HepG2 (cell line): Measurements from ENCODE around the gene ABHD17C. TPM values are rescaled to one million over a fixed set of nuclear protein-coding genes. Genes with fewer than 3 reads are reported as not detected.

Experiments
- ATAC-seq: fragments of 200-7000 bp; cut with Tn5 transposase; 3 replicates; pipeline ENCODE4 v1.9.1; 2020; ENCODE audit warnings: mild to moderate bottlenecking, moderate library complexity
- BruUV-seq: library from RNA; stranded (reverse); fragments of 400-500 nt; replicated peaks from 2 replicates; lab custom pipeline; 2021; lab: Mats Ljungman, UMichigan
- CTCF ChIA-PET: fragments of 300-600 bp; formaldehyde crosslinking; extraction: SDS; loops from one replicate; lab custom pipeline; 2021; ENCODE audit warnings: low total read pairs, inconsistent platforms, low intra/inter-chr PET ratio; lab: Yijun Ruan, JAX
- POLR2A ChIA-PET: fragments of 350-600 bp; sonication (Branson Sonifier 250); formaldehyde crosslinking; loops from one replicate; lab custom pipeline; 2020; ENCODE audit warnings: antibody characterized with exemption, inconsistent platforms; lab: Yijun Ruan, JAX
- DNase-seq: peaks from one replicate; pipeline ENCODE4 v3.0.0-alpha.2; 2015; ENCODE audit warnings: low spot score
- FAIRE-seq: peaks from 3 replicates; lab custom pipeline; 2011; peaks lifted over from hg19 to GRCh38; lab: Jason Lieb, UNC
- H2AFZ ChIP-seq: one replicate; pipeline ENCODE4 v1.6.1; 2011; ENCODE audit warnings: low read length, inconsistent platforms
- H3K27ac ChIP-seq: fragments of 300-600 bp; 3 replicates; pipeline ENCODE4 v1.8.0; 2011; ENCODE audit warnings: mixed run types, mild to moderate bottlenecking, mixed read lengths, low read length, inconsistent platforms; ENCODE audit not compliant: insufficient read depth; ENCODE audit errors: extremely low read length
- H3K27me3 ChIP-seq, 2 experiments: fragments of 200-600 bp in 1 of 2; 2 replicates in 1 of 2; 3 replicates in 1 of 2; pipeline versions ENCODE4 v1.6.0 to v1.8.0; 2011; ENCODE audit warnings: low read length in 2 of 2, mild to moderate bottlenecking in 2 of 2, moderate library complexity in 2 of 2, inconsistent platforms in 1 of 2; ENCODE audit not compliant: insufficient read depth in 2 of 2, control insufficient read depth in 1 of 2
- H3K36me3 ChIP-seq, 2 experiments: fragments of 200-600 bp in 1 of 2; replicated peaks in 1 of 2; 2 replicates in 1 of 2; 3 replicates in 1 of 2; pipeline versions ENCODE4 v1.5.1 to v1.8.0; 2011; ENCODE audit warnings: low read length in 2 of 2, inconsistent platforms in 1 of 2; ENCODE audit not compliant: insufficient read depth in 2 of 2, control insufficient read depth in 1 of 2
- H3K4me1 ChIP-seq: 2 replicates; pipeline ENCODE4 v1.5.1; 2012; ENCODE audit warnings: low read length, inconsistent platforms; ENCODE audit not compliant: insufficient read depth
- H3K4me2 ChIP-seq: 2 replicates; pipeline ENCODE4 v1.6.0; 2011; ENCODE audit warnings: low read depth, low read length, inconsistent platforms
- H3K4me3 ChIP-seq, 3 experiments: fragments of 200-600 bp in 1 of 3; sonication (generic), shearing (Covaris generic) in 1 of 3; replicated peaks in 1 of 3; 2 replicates each; pipeline ENCODE4 v1.5.1; 2011 to 2016; ENCODE audit warnings: low read length in 3 of 3, inconsistent platforms in 2 of 3, low read depth in 2 of 3, mild to moderate bottlenecking in 2 of 3, control low read depth in 1 of 3, mixed read lengths in 1 of 3; ENCODE audit not compliant: insufficient read depth in 1 of 3
- H3K79me2 ChIP-seq: one replicate; pipeline ENCODE4 v1.6.1; 2011; ENCODE audit warnings: low read length, inconsistent platforms; ENCODE audit not compliant: insufficient read depth
- H3K9ac ChIP-seq: 2 replicates; pipeline ENCODE4 v1.6.0; 2011; ENCODE audit warnings: mild to moderate bottlenecking, low read depth, low read length, inconsistent platforms; ENCODE audit not compliant: insufficient read depth
- H3K9me3 ChIP-seq: 2 replicates; pipeline ENCODE4 v1.5.1; 2012; ENCODE audit warnings: mild to moderate bottlenecking, low read length
- H4K20me1 ChIP-seq: 2 replicates; pipeline ENCODE4 v1.6.0; 2011; ENCODE audit warnings: inconsistent platforms, mild to moderate bottlenecking, low read length, moderate library complexity; ENCODE audit not compliant: insufficient read depth
- ETV5 ChIP-seq: IDR thresholded peaks from 2 replicates; pipeline ENCODE4 v1.6.1; 2018; ENCODE audit warnings: missing biosample characterization, missing genetic modification reagents, inconsistent platforms, borderline replicate concordance
- HOXA5 ChIP-seq: sonication (generic); formaldehyde crosslinking; IDR thresholded peaks from 2 replicates; pipeline ENCODE4 v1.4.0; 2020; ENCODE audit warnings: missing genetic modification reagents
- JARID2 ChIP-seq: sonication (generic); formaldehyde crosslinking; IDR thresholded peaks from 2 replicates; pipeline ENCODE4 v1.8.1; 2023; ENCODE audit warnings: missing genetic modification reagents, inconsistent platforms; ENCODE audit not compliant: insufficient replicate concordance
- NCOA5 ChIP-seq: sonication (generic); formaldehyde crosslinking; IDR thresholded peaks from 2 replicates; pipeline ENCODE4 v1.4.0; 2020; ENCODE audit warnings: missing genetic modification reagents
- SKIL ChIP-seq: sonication (generic); formaldehyde crosslinking; IDR thresholded peaks from 2 replicates; pipeline ENCODE4 v1.8.0; 2022; ENCODE audit warnings: missing genetic modification reagents, mild to moderate bottlenecking, moderate library complexity, borderline replicate concordance
- SOX13 ChIP-seq, 3 experiments: fragments of 450-650 bp in 1 of 3; sonication (generic) in 1 of 3; formaldehyde crosslinking in 1 of 3; IDR thresholded peaks in 2 of 3; conservative IDR thresholded peaks in 1 of 3; 2 replicates each; pipeline versions ENCODE4 v1.5.0 to v1.6.1; 2016 to 2020; ENCODE audit warnings: antibody characterized with exemption in 1 of 3, mild to moderate bottlenecking in 1 of 3, missing compliant biosample characterization in 1 of 3, missing genetic modification reagents in 1 of 3, moderate library complexity in 1 of 3
- TGIF2 ChIP-seq: IDR thresholded peaks from 2 replicates; pipeline ENCODE4 v1.6.1; 2016; ENCODE audit warnings: control low read depth, missing compliant biosample characterization
- ZBTB10 ChIP-seq: sonication (generic); formaldehyde crosslinking; IDR thresholded peaks from 2 replicates; pipeline ENCODE4 v1.4.0; 2020; ENCODE audit warnings: missing genetic modification reagents, borderline replicate concordance
- ZNF207 ChIP-seq: fragments of 450-650 bp; IDR thresholded peaks from 2 replicates; pipeline ENCODE4 v1.6.1; 2016; ENCODE audit warnings: antibody characterized with exemption, borderline replicate concordance
- ZNF432 ChIP-seq: sonication (generic); formaldehyde crosslinking; IDR thresholded peaks from 2 replicates; pipeline ENCODE4 v1.5.0; 2020; ENCODE audit warnings: missing genetic modification reagents, mild to moderate bottlenecking, borderline replicate concordance
- ZNF652 ChIP-seq: IDR thresholded peaks from 2 replicates; pipeline ENCODE4 v1.6.1; 2016; ENCODE audit warnings: low read depth, borderline replicate concordance
- ZNF766 ChIP-seq: sonication (generic); formaldehyde crosslinking; IDR thresholded peaks from 2 replicates; pipeline ENCODE4 v1.5.0; 2020; ENCODE audit warnings: missing genetic modification reagents, borderline replicate concordance
- WGBS: methylation state at CpG from one replicate; pipeline ENCODE4 v1.1.6; 2017; ENCODE audit warnings: low lambda C conversion rate; 5-methylcytosine and 5-hydroxymethylcytosine counted together
- in situ Hi-C: cut with HindIII; loops from 2 replicates; pipeline ENCODE4 v1.10.0; 2017; ENCODE audit warnings: low pct_unique_long_range_greater_than_20kb; ENCODE audit not compliant: extremely low pct_ligation_motif_present
- intact Hi-C: fragments of 100-400 bp; cut with micrococcal nuclease; formaldehyde crosslinking; loops from one replicate; pipeline ENCODE4 v1.10.0; 2022; ENCODE audit not compliant: unreplicated experiment
- polyA plus RNA-seq, 8 experiments: library from polyadenylated mRNA; depleted of rRNA in 3 of 8; stranded (reverse) in 7 of 8; unstranded in 1 of 8; fragments of >200 nt; fragmentation: Illumina TruSeq in 4 of 8; extraction: Trizol in 4 of 8; gene quantifications; 2 replicates each; pipeline versions ENCODE4 v1.2.1 to v1.2.3, GENCODE V29; 2011 to 2016; ENCODE audit warnings: low read depth in 4 of 8, missing spikeins in 1 of 8, mixed read lengths in 1 of 8; ENCODE audit not compliant: insufficient read depth in 1 of 8
- total RNA-seq, 5 experiments: library from RNA; depleted of rRNA; stranded (reverse); fragments of >200 nt; fragmentation: Illumina TruSeq; extraction: Trizol; gene quantifications; 2 replicates each; pipeline ENCODE4 v1.2.3, GENCODE V29; 2016; ENCODE audit warnings: low read depth in 1 of 5

Gene ABHD17C
- total and polyA plus RNA-seq, 2 of the 13 experiments (the other 11 are each of a cell fraction or from before 2014, with no cell fraction given) = 2.9 to 3.9 TPM

GRCh38 chr15:80674245-80674614 is 20.9 kb upstream of the ABHD17C start:
- no TSS peak for BruUV-seq
- ATAC-seq (no peak), FAIRE-seq (no peak), DNase-seq (no peak)
- Histone ChIP-seq H3K27ac (no peak overlapping the region), H3K9me3 (no peaks in the 10 kb centered on the region), H3K4me1 (no peaks in the 10 kb centered on the region), H3K27me3 (no peaks in the 10 kb centered on the region), H2AFZ (no peak overlapping the region), H3K4me2 (no peak overlapping the region), H4K20me1 (no peaks in the 10 kb centered on the region), H3K79me2 (no peaks in the 10 kb centered on the region), H3K36me3 (no peaks in the 10 kb centered on the region)
- intact Hi-C loops = no loop called here
- CTCF ChIA-PET = no interaction called here
- POLR2A ChIA-PET = no interaction called here
- in situ Hi-C loops = no loop called here
- TF ChIP-seq SKIL (CRISPR knock-in tag) = no peak
- no peak for TF ChIP-seq JARID2 (CRISPR knock-in tag)
- no peak for TF ChIP-seq ETV5 (CRISPR knock-in tag)
- TF ChIP-seq NCOA5 (CRISPR knock-in tag) = no peak
- TF ChIP-seq HOXA5 (CRISPR knock-in tag) = no peak
- TF ChIP-seq, all 625 proteins: peak for 0
- Histone ChIP-seq H3K9ac (no peak overlapping the region), H3K4me3 (no peak overlapping the region)

- Histone ChIP-seq H3K79me2 (no peaks in the 10 kb centered on the region), H3K9me3 (no peaks in the 10 kb centered on the region), H3K4me2 (no peak overlapping the region), H3K27me3 (peaks cover 0 to 3% of the 10 kb centered on the region in 2 experiments; a peak in 1 of 5 replicates), H3K36me3 (no peaks in the 10 kb centered on the region), H2AFZ (no peak overlapping the region), H3K4me1 (no peaks in the 10 kb centered on the region), H4K20me1 (no peaks in the 10 kb centered on the region), H3K4me3 (no peak overlapping the region), H3K27ac (no peak overlapping the region), H3K9ac (no peak overlapping the region)
- BruUV-seq = no TSS peak
- in situ Hi-C loops (no loop called here), intact Hi-C loops (no loop called here)
- FAIRE-seq = no peak
- no peak for DNase-seq
- CTCF ChIA-PET = no interaction called here
- no peak for ATAC-seq
- 60% methylated on average over 2 of the region's 2 CpGs for WGBS
- POLR2A ChIA-PET = no interaction called here
- TF ChIP-seq ZNF766 (no peak), ZNF652 (CRISPR knock-in tag) (no peak), ZNF432 (no peak), TGIF2 (CRISPR knock-in tag) (no peak), ZNF207 (no peak), ZBTB10 (CRISPR knock-in tag) (no peak), SOX13 (IDR thresholded peaks at IDR 0.05) (no peak), SOX13 (CRISPR knock-in tag; conservative IDR thresholded peaks at IDR 0.05 in 1 of 2, IDR thresholded peaks at IDR 0.05 in 1 of 2) (no peak)
These were observed 18.1 kb upstream of the ABHD17C start for GRCh38 chr15:80677041-80677440.
